HG03460 (cell line): Measurements from ENCODE around the gene INTS13.
"Not testable (repeated sequence)": the region's sequence is repeated elsewhere in the genome, so short reads cannot be mapped to it uniquely, and the experiment has no call there.

Experiments used
- ATAC-seq: cut with Tn5 transposase; IDR thresholded peaks from one replicate; pipeline ENCODE4 v1.9.1; 2021; ENCODE audit not compliant: unreplicated experiment

The INTS13 gene

DNA sequence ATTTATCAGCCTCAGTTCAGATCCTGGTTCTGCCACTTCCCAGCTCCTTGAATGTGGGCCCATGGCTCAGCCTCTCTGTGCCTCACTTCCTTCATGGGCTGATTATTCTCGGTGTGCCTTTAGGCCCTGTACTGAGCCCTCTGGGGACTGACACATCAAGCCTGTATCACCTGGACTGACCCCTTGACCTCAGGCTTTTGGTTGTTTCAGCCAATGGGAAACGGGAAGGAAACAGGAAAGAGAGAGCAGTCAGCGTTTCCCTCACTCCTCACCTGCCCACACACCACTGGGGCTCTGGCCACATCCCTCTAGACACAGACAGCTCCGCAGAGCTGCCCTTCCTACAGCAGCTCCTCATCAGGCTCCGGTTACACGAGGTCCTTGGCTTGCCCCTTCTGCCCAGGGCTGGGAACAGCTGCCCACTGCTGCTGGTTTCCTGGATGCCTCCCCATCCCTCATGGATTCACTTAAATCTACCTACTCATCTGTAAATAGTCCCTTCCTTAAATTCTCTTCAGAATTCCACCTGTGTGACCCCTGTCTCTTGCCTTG is 67.8 kb downstream of the INTS13 start:
- ATAC-seq, result no peak

DNA sequence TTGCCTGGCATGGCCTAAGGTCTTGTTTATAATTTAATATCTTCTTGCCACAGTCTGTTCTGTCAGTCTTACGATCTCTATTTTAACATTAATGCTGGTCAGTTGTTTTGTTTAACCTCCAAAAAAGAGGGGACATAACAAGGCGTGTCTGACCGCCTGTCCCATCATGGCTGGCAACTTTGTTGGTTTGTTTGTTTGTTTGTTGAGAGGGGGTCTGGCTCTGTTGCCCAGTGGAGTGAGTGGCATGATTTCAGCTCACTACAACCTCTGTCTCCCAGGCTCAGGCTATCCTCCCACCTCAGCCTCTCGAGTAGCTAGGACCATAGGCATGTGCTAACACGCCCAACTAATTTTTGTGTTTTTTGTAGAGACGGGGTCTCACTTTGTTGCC is 68.7 kb downstream of the INTS13 start:
- no peak for ATAC-seq

GRCh38 chr12:26868447-26869103 is 69.2 kb downstream of the INTS13 start:
- no peak for ATAC-seq

DNA sequence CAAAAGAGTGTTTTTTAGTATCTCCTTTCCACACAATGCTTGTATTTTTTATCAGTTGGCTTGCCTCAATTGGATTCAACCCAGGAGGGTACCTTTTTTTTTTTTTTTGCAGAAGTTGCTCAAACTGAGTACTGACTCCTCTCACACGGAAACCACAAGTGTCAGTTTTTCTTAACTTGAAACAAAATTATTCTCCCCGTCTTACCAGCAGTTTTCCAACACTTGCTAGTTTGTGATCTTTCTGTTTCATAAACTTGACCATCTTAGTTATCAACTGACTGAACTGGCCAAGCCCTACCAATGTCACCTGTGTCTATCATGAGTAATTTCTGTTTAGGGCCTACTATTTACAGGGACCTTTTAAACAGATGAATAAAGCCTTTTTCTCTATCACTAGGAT is 70.7 kb downstream of the INTS13 start:
- peak; percentile 60 for ATAC-seq

GRCh38 chr12:26863515-26863914 is 74.3 kb downstream of the INTS13 start:
- ATAC-seq, result no peak

DNA sequence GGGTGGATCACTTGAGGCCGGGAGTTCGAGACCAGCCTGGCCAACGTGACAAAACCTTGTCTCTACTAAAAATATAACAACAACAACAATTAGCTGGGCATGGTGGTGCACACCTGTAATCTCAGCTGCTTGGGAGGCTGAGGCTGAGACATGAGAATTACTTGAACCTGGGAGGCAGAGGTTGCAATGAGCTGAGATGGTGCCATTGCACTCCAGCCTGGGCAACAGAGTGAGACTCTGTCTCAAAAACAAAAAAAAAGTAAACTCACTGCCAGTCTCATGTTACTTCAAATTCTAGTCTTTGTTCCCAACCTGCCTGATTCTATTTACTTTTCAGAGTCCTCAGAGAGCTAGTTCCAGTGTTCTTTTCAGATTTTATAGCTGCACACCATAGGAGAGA is 75.0 kb downstream of the INTS13 start:
- ATAC-seq, result not testable (repeated sequence)

GRCh38 chr12:26861690-26862089 is 76.1 kb downstream of the INTS13 start:
- ATAC-seq, result no peak

- ATAC-seq, result no peak
Measured at GRCh38 chr12:26857465-26858176, 80.2 kb downstream of the INTS13 start.

- no peak for ATAC-seq
Measured at GRCh38 chr12:26855337-26855736, 82.4 kb downstream of the INTS13 start.
